H54 (cell line): ENCODE measurements around the gene TNFAIP8L2.

Source experiments
- DNase-seq: peaks from one replicate; pipeline ENCODE4 v3.0.0; 2011; ENCODE audit warnings: low spot score, mixed read lengths; ENCODE audit not compliant: insufficient read length
- FAIRE-seq: peaks from 3 replicates; lab custom pipeline; 2011; peaks lifted over from hg19 to GRCh38; lab: Jason Lieb, UNC
- POLR2A ChIP-seq: IDR thresholded peaks from 2 replicates; pipeline ENCODE4 v1.6.1; 2011; ENCODE audit warnings: low read depth, mild to moderate bottlenecking, low read length

TNFAIP8L2 gene

DNA sequence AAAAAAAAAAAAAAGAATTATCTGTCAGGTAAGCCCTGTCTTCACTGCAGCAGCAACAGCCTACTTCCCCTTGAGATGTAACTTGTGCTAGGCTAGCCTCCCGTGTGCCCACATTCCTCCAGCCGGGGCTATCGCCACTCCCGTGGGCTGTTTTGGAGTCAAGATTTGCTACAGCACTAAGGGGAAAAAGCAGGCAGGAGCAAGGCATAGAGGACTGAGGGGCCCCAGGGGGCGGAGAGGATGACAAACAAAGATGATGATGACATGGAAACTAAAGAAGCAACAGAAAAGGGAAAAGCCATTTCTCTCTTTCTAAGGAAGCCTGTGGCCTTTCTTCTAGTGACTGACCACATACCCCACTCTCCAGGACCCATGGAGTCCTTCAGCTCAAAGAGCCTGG lies 1.9 kb downstream of the TNFAIP8L2 start:
- no peak for FAIRE-seq
- no peak for TF ChIP-seq POLR2A
- DNase-seq = no peak

DNA sequence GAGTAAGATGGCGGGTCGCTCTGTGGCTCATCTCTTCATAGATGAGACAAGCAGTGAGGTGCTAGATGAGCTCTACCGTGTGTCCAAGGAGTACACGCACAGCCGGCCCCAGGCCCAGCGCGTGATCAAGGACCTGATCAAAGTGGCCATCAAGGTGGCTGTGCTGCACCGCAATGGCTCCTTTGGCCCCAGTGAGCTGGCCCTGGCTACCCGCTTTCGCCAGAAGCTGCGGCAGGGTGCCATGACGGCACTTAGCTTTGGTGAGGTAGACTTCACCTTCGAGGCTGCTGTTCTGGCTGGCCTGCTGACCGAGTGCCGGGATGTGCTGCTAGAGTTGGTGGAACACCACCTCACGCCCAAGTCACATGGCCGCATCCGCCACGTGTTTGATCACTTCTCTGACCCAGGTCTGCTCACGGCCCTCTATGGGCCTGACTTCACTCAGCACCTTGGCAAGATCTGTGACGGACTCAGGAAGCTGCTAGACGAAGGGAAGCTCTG lies 2.4 kb downstream of the TNFAIP8L2 start:
- no peak for TF ChIP-seq POLR2A
- FAIRE-seq (no peak), DNase-seq (no peak)

DNA sequence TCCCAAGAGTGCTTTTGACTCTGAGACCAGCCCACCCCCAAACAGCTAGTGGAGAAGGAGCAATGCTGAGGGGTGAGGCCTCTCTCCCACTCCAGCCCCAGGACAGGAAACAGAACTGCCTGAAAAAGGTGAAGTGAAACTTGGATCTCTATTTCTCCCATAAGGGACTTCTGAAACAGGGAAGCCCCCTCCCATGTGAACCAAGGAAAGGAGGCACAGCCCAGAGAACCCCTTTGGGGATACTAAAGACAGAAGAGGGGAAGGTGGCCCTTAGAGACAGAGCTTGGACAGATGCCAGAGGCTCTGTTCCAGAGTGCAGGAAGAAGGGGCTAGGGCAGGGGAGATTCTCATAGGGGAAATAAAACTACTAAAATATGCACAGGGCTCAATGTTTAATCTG lies 2.9 kb downstream of the TNFAIP8L2 start:
- DNase-seq = no peak
- no peak for FAIRE-seq
- TF ChIP-seq POLR2A = no peak

DNA sequence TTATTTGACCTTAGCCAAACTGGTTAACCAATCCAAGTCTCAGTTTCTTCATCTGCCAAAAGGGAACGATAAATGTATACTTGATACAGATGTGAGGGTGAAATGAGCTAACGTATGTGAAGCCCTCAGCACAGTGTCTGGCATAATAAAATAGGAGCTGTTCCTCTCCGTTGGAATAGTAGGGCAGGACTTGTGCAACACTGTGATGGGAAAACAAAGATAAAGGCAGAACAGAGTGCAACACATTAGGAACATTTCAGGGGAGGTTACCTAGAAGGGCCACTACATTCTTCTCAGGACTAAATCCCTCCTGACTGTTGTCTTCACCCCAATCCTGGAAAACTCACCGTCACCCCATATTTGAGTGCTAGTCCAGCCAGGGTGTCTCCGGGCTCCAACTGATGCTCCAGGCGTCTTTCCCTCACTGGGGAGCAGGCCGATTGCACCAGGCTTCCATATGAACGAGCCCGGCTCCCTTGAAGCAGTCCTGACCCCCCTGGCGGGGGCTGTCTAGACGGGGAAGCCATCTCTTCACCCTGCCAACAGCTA lies 8.4 kb downstream of the TNFAIP8L2 start:
- no peak for TF ChIP-seq POLR2A
- FAIRE-seq (no peak), DNase-seq (no peak)

DNA sequence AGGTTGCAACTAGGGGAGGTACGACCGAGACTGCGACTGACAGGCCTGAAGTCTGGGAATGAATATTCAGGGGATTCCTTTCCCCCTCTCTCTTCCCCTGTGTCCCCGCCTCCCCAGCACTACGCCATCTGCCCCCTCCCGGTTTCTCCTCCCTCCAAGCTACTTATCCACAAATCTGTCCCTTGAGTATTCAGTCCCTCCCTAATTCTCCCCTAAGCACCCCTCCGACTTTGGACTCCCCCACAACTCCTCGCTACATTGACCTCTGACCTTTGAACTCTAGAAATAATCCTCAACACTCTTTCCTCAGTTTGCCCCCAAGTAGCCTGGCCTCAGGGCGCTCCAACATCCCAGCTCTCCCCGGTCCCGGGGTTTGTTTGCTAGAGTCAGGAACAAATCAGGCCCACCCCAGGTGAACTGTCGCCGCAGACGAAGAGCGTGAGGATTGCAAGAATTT lies 8.9 kb downstream of the TNFAIP8L2 start:
- no peak; the same call in 1 of the 2 replicates for TF ChIP-seq POLR2A
- DNase-seq (peak; percentile 59), FAIRE-seq (no peak)

DNA sequence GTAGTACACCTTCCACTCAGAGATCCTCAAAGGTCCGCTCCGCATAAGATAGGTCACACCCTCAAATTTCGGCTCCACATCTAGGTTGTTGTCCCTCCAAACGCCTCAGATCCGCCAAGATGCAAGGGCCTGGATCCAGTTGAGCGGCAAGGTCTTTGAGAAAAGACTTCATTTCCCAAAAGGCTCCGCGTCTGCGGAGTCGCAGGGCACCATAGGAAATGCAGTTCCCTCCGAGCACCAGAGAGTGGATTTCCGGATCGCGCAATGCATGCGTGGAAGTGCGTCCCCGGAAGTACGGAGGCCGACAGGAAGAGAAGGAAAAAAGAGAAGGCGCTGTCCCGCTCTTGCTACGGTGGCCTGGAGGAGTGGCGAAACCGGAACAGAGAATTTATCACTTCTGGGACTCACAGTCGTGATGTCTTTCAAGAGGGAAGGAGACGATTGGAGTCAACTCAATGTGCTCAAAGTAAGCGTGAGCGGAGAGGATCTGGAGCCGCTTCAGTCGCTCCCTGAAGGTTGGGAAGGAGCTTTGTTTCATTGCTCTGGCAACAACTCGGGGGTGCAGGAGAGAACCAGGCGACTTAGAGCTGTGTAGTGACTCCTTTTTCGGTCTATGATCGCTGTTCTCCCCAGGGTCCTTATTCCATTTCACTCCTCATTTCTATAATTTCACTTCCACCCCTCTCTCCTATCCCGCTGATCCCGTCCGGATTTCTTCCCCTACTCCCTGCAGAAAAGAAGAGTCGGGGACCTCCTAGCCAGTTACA lies 9.5 kb downstream of the TNFAIP8L2 start, which contains the start of the genes LYSMD1 and SCNM1:
LYSMD1 (minus strand) TSS at position 165 of the 767 bp plus-strand sequence. CDS start 644 bp downstream, outside the sequence.
SCNM1 (plus strand) TSS at position 407 of the 767 bp plus-strand sequence; CDS start at position 416, 9 bp downstream.
- TF ChIP-seq POLR2A = peak; percentile 62
- peak; percentile 23 for FAIRE-seq
- peak; percentile 98 for DNase-seq

DNA sequence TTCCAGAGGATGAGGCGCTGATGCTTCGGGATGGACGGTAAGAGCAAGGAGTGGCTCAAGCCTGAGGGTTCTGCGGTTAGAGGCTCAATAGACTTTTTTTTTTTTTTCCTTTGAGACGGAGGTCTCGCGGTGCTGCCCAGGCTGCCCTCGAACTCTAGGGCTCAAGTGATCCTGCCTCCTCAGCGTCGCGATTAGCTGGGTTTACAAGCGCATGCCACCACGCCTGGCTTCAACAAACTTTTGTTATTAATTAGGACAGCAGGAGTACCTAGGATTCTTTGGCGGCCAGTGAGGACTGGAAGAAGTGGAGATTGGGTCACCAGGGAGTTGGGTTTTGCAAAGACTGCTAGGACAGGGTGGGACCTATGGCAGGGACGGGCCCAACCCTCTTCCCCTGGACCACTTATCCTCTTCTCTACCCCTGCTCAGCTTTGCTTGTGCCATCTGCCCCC lies 10.1 kb downstream of the TNFAIP8L2 start:
- TF ChIP-seq POLR2A = no peak
- DNase-seq (peak; percentile 78), FAIRE-seq (no peak)

DNA sequence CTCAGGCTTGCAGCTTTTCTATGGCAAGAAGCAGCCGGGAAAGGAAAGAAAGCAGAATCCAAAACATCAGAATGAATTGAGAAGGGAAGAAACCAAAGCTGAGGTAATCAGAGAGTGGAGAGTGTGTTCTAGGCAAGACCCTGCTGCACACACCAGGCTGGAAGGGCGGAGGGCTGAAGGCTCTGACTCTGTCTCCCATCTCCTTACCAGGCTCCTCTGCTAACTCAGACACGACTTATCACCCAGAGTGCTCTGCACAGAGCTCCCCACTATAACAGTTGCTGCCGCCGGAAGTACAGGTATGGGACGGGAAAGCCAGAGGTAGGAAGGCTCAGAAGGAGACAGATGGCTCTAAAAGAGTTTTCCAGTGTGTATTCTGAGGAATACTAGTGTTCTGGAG lies 10.7 kb downstream of the TNFAIP8L2 start:
- FAIRE-seq (no peak), DNase-seq (no peak)
- no peak for TF ChIP-seq POLR2A

DNA sequence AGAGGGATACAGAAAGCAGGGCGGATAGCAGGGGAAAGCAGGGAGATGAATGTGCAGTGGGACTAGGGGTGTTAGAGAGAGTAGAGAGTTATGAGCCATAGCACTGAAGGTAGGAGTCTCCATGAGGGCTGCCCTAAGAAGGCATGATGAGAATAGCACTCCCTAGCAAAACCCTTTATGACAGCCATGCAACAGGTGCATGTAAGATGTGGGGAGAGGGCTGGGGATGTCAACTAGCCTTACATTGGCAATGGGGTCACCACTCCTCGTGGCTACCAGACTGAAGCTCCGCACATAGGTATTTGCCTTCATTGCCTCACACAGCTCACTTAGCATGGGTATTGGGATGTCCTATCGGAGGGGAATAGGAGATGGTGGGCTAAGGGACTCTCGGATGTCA lies 14.7 kb downstream of the TNFAIP8L2 start:
- FAIRE-seq (no peak), DNase-seq (no peak)
- no peak for TF ChIP-seq POLR2A

DNA sequence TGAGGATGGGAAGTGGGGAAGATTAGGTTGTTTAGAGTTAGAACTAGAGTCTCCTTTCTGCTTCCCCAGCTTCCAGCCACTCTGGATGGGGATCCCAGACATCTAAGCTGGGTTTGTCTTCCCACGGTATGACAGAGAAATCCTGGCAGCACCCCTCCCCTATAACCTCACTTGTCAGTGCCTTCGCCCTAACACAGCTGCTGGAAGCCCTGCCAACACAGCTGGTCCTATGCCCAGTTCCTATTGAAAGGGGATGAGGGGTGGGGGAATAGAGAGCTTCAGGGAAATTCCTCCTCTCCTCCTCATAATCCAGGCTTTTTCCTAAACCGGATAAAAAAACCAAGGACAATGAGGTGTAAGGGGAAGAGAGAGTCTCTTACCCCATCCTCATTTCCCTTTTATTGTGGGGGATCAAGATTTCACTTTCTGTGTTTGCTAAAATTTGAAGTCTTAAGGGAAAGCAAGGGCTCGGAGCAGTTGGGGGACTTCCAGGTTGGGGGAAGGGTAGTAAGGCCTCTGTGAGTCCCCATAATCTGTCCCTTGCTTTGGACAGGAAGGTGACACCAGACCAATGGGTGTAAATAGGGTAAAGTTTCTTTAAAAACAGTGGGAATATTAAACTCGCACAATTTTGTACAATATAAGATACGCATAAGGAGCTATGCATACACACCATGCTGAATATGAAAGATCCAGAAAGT lies 18.7 kb downstream of the TNFAIP8L2 start:
- FAIRE-seq = no peak
- TF ChIP-seq POLR2A = no peak
- no peak for DNase-seq

DNA sequence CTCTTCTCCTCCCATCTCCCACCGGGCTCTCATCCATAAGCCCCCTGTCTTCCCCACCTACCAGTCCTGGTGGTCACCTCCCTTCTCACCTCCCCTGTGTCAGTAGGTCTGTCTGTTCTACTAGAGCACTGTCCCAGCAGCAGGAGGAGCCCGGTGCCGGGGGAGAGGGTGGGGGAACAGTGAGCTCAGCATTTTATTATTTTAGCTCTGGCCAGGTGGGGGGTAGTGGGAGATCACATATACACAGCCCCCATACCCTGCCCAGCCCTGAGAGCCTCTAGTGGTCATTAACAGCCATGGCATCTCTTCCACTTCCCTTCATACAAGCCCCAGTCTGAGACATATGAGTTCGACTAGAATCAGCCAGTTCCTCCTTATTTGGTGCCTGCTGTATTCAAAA lies 19.4 kb downstream of the TNFAIP8L2 start, which contains the start of gene TMOD4:
TMOD4 (minus strand) TSS at position 119 of the 400 bp plus-strand sequence. CDS start 1,106 bp downstream, outside the sequence.
- no peak for FAIRE-seq
- no peak for DNase-seq
- no peak for TF ChIP-seq POLR2A

DNA sequence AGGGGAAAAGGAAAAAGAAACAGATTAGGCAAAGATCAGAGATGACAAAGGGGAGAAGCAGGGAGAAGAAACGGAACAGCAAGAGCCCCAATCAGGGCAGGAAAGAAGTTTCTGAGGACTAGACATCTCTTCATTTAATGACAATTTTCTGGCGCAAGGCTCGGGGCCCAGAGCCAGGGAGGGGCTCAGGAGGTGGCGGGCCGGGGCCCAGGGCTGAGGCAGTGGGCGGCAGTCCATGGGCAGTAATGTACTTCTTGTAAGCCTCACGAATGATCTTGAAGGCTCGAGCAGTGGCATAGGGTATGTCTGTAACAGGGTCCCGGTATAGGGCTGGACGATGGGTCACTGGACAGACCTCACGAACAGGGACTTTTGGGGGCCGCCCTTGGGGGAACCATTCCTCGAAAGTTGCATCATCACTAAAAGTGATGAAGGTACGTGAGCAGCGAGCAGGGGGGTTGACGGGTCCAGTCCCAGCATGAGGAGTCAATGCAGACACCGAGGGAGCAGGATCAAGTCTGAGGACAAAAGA lies 20.1 kb downstream of the TNFAIP8L2 start:
- DNase-seq (no peak), FAIRE-seq (no peak)
- no peak for TF ChIP-seq POLR2A

DNA sequence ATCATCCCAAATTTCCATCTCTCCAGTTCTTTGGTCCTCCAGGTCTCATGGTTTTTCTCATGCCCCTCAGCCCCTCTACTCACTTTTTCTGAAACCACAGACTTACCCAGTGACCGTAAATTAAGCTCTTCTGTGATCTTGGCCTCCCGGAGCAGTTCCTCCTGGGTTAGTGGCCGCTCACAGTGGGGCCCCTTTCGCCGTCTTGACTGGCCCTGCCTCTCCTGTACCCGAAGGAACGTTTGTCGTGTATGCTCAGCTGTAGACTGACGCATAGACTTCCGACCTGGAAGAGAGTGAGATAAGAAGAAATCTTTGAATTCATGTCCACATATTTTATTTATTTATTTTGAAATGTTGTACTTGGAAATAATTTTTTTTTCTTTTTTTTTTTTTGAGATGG lies 27.8 kb downstream of the TNFAIP8L2 start:
- DNase-seq (no peak), FAIRE-seq (no peak)
- TF ChIP-seq POLR2A = no peak
